Activated CD4-positive, alpha-beta T cell treated with anti-CD3 and anti-CD28 coated beads, Interleukin-2, amount 50 U/mL, for 48 hours (primary cell): ENCODE results near the gene DBET.
"Not testable (repeated sequence)": the region's sequence is repeated elsewhere in the genome, so short reads cannot be mapped to it uniquely, and the experiment has no call there.

Source experiments
- DNase-seq, 2 experiments: peaks; one replicate each; pipeline ENCODE4 v3.0.0-alpha.2; 2020

The DBET gene

DNA sequence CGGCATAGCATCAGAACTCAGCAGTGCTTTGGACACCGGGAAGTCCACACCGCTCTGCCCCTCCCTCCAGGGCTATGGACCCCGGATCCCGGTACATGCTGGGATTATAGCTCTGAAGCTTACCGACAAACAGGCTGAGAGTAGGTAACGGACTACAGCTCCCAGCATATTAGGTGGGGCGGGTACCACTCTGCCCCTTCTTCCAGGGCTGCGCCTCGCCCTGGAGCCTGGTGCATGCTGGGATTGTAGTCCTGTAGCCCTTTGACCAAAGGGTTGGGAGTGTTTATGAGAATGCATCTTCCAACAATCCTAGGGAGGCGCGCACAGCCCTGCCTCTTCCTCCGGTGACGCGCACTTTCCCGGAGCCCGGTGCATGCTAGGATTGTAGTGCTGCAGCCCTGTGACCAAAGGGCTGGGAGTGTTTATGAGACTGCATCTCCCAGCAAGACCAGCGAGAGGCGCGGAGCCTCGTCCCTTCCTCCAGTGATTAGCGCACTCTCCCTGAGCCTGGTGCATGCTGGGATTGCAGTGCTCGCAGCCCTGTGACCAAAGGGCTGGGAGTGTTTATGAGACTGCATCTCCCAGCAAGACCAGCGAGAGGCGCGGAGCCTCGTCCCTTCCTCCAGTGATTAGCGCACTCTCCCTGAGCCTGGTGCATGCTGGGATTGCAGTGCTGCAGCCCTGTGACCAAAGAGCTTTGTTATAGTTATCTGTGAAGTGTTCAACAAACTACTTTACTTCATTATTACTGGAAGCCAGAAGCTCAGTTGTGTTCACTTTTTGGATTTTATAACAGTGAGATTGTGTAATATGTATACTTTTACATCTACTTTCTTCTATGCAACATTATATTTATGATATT, 14.7 kb upstream of the DBET start:
- DNase-seq = not testable (repeated sequence)

DNA sequence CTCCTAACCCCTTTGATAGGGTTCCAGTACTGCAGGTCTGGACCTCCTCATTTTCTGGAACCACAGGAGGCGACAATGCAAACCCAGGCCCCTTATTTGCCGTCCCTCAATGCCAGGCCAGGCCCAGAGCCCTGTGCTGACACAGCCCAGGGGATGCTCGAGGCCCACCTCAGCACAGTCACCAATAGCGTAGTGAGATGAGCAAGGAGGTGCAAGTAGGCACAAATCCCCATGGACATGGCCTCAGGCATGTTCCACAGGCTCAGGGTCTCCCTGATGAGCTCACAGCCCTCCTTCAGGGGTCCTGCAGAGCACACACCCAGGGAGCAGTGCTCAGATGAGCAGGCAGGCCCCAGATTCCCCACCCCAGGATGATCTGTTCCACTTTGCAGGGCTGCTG, 5.3 kb upstream of the DBET start:
- not testable (repeated sequence) for DNase-seq

DNA sequence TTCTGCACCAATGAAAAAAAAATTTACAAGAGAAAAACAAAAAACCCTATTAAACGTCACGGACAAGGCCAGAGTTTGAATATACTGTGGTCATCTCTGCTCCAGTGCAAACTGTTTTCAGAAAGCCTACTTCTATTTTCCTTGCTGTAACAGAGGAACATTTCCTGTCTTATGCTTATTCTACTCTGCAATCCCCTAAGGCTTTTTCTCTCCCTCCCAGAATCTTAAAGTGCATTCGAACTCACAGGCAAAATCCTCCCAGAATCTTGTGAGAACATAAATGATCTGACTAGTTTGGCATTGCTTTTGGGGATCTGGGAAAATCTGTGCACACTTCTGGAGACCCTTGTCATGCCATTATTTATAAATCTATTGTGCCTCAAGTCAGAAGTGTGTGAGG, 503 bp downstream of the DBET start:
- DNase-seq = not testable (repeated sequence)

DNA sequence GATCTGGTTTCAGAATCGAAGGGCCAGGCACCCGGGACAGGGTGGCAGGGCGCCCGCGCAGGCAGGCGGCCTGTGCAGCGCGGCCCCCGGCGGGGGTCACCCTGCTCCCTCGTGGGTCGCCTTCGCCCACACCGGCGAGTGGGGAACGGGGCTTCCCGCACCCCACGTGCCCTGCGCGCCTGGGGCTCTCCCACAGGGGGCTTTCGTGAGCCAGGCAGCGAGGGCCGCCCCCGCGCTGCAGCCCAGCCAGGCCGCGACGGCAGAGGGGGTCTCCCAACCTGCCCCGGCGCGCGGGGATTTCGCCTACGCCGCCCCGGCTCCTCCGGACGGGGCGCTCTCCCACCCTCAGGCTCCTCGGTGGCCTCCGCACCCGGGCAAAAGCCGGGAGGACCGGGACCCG, 4.0 kb downstream of the DBET start:
- DNase-seq = not testable (repeated sequence)

DNA sequence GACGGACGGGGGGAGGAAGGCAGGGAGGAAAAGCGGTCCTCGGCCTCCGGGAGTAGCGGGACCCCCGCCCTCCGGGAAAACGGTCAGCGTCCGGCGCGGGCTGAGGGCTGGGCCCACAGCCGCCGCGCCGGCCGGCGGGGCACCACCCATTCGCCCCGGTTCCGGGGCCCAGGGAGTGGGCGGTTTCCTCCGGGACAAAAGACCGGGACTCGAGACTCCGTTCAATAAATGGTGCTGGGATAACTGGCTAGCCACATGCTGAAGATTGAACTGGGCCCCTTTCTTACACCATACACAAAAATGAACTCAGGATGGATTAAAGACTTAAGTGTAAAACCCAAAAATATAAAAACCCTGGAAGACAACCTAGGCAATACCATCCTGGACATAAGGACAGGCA, 28.8 kb downstream of the DBET start:
- DNase-seq = not testable (repeated sequence)

DNA sequence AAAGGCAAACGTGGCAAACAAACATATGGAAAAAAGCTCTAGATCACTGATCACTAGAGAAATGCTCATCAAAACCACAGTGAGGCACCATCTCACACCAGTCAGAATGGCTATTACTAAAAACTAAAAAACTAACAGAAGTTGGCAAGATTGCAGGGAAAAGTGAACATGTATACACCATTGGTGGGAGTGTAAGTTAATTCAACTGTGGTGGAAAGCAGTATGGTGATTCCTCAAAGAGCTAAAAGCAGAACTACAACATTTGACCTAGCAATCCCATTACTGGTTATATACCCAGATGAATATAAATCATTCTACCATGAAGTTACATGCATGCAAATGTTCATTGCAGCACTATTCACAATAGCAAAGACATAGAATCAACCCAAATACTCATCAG, 29.7 kb downstream of the DBET start:
- not testable (repeated sequence) for DNase-seq

DNA sequence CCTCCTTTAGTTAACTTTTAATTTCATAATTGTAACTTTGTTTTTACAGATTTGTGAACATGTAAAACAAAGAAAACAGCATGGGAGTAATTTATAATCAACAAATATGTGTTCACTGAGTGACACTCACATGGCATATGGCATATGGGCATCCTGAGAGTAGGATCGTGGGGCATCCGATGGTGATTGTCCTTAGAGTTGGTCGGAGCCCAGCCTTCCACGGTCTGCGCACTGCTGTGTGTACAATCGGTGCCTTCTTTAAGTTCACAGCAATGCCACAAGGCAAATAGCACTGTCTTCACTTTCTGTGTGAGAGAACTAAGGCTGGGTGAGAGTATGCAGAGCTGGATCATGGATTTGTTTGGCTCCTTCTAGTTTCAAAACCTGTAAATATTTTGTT, 31.0 kb downstream of the DBET start:
- DNase-seq = not testable (repeated sequence)

DNA sequence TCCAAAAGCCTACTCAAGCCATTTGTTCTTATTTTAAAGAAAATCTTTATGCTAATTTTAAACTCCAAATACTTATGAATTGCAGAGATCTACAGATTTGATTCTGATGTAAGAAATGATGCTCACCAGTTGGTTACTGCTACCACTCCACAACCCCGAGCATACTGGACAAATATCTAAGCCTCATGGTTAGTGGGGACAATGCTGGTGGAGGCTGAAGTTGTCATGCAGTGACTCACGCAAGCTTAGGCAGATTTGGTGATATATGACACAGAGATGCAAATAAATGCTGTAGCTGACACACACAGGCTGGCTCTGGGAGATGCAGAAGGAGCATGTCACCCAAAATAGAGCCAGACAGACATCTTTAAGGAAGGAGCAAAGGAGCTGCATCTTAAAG, 35.3 kb downstream of the DBET start:
- DNase-seq = not testable (repeated sequence)

DNA sequence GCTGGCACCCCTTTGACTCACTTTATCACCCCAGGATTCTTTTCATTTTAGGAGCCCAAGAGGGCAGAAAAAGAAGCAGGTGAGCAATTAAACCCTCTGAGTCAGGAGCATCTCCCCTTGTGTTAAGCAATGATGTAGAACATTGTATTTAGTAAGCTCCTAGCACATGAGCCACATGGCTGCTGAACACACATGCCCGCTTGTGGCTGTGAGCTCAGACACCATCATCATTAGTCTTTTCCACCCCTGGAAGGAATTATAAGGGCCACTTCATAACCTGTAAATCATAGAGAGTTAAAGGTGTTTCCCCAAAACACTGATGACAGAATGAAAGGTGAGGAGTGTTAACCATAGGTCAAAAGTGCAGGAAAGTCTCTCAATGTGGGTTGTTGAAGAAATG, 37.2 kb downstream of the DBET start:
- not testable (repeated sequence) for DNase-seq

DNA sequence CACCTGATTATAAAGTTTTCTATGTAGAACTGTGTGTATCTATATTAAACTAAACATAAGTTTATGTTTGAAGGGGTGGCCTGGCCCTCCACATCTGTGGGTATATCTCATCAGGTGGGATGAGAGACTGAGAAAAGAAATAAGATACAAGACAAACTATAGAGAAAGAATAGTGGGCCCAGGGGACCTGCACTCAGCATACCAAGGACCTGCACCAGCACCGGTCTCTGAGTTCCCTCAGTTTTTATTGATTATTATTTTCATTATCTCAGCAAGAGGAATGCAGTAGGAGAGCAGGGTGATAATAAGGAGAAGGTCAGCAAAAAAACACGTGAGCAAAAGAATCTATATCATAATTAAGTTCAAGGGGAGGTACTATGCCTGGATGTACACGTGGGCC, 41.9 kb downstream of the DBET start:
- DNase-seq = not testable (repeated sequence)

DNA sequence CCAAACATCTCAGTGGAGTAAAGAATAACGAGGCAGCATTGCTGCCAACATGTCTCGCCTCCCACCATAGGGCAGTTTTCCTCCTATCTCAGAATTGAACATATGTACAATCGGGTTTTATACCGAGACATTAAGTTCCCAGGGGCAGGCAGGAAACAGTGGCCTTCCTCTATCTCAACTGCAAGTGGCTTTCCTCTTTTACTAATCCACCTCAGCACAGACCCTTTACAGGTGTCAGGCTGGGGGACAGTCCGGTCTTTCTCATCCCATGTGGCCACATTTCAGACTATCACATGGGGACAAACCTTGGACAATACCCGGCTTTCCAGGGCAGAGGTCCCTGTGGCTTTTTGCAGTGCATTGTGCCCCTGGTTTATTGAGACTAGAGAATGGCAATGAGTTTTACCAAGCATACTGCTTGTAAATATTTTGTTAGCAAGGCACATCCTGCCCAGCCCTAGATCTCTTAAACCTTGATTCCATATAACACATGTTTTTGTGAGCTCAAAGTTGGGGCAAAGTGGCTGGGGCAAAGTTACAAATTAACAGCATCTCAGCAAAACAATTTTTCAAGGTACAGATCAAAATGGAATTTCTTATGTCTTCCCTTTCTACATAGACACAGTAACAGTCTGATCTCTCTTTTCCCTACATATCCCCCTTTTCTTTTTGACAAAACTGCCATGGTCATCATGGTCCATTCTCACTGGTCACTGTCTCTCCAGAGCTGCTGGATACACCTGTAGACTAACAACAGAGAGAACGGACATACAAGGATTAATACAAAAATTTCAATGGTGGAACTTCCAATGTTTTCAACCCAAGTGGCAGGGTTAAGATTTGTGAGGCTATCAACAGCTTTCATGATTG, 42.5 kb downstream of the DBET start:
- not testable (repeated sequence) for DNase-seq

DNA sequence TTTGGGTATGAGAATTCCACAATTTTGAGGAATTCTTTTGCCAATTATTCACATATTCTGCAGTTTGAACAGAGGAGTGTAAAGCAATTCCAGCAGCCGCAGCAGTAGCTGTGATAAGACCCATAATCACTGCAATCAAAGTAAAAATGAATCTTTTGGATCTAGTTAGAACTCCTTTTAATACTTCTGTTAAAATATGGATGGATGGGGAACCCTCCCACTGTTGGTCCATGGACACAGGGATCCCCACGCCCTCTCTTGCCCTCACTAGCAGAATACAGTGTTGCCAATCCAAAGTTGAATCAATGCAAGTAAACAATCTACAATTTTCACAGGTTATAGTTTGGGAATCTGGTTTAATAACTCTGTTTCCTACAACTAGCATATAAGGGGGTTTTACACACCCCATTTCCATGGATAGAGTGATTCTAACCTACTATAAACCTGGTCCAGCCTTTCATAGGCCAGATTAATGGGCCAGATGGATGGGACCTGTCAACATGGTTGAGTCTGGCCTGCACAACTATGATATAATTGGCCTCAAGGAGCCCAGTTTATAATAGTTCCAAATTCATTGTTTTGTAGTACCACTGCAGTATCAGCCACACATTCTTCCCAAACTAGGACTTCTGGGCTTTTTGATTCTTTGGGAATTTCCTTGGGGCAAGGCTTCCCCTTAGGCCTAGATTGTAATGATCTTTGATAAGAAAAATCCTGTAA, 43.6 kb downstream of the DBET start:
- not testable (repeated sequence) for DNase-seq

DNA sequence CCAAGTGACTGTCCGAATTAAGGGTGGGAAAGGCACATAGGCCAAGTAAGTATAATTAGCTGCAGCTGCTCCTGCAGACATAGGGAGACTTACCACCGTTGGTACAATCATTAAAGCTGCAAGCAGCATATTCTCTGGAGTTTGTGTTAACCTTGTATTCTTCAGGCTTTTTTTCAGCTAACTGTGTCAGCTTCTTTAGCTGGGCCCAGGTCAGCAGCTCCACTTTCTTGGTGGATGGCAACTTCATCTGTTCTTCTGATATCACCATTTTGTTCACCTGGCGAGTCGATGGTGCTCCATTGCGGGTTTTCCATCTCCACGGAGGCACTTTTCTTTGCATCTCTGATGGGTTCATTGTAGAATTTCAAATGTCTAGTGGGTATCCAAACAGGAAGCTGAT, 44.5 kb downstream of the DBET start:
- not testable (repeated sequence) for DNase-seq

DNA sequence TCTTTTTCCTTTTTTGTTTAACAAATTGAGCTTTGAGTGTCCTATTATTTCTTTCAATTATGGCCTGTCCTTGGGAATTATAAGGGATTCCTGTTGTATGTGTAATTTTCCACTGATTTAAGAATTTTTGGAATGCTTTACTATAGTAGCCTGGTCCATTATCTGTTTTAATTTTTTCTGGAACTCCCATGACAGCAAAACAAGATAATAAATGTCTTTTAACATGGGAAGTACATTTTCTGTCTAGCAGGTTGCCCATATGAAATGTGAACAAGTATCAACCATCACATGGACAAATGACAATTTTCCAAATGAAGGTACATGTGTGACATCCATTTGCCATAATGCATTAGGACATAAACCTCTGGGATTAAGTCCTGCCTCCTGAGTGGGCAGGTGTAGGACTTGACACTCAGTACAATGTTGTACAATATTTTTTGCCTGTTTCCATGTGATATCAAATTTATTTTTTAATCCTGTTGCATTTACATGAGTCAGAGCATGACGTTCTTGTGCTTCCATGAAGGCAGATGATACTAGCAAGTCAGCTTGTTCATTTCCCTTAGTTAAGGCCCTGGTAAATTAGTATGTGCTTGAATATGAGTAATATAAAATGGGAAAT, 45.2 kb downstream of the DBET start:
- not testable (repeated sequence) for DNase-seq

DNA sequence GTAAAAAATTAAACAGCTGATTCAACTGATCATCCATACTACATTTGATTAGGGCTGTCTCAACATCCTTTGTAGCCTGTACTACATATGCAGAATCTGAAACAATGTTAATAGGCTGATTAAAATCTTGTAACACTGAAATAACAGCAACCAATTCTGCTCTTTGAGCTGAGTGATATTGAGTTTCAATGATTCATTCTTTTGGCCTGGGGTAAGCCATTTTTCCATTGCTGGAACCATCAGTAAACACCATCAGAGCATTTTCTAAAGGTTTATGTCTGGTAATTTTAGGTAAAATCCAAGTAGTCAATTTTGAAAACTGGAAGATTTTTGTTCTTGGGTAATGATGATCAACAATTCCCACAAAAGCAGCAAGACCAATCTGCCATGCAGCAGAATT, 45.7 kb downstream of the DBET start:
- DNase-seq = not testable (repeated sequence)

DNA sequence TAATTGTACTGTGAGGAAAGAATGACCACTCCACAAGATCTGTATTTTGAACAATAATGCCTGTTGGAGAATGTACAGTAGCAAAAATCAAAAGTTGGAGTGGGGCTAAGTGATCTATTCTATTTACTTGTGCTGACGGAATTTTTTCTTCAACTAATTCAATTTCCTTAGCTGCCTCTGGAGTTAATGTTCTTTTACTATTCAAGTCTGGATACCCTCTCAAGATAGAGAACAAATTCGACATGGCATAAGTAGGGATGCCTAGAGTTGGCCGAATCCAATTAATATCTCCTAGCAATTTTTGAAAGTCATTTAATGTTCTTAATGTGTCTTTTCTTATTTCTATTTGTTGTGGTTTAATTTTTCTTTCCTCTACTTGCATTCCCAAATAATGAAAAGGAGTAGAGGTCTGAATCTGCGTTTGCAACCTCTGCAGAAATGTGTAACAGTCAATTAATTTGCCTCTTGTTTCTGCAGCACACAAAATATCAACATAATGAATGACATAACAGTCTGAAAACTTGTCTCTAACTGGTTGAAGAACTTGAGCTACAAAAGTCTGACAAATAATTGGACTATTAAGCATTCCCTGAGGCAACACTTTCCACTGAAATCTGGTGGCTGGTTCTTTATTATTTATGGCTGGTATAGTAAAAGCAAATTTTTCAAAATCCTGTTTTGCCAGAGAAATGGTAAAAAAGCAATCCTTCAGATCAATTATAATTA, 46.4 kb downstream of the DBET start:
- DNase-seq = not testable (repeated sequence)

DNA sequence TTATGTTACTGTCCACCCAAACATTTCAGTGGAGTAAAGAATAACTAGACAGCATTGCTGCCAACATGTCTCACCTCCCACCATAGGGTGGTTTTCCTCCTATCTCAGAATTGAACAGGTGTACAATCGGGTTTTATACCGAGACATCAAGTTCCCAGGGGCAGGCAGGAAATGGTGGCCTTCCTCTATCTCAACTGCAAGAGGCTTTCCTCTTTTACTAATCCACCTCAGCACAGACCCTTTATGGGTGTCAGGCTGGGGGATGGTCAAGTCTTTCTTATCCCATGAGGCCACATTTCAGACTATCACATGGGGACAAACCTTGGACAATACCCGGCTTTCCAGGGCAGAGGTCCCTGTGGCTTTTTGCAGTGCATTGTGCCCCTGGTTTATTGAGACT, 48.6 kb downstream of the DBET start:
- DNase-seq = not testable (repeated sequence)

DNA sequence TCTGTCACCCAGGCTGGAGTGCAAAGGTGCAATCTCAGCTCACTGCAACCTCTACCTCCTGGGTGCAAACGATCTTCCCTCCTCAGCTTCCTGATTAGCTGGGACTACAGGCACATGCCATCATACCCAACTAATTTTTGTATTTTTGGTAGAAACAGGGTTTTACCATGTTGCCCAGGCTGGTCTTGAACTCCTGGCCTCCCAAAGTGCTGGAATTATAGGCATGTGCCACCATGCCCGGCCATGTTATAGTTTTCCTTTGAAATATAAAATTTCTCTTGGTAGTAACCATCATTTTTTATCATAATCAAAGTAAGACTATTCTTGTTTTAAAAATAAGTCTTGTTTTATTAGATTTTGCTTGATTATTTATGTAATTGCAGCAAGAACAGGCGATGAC, 50.7 kb downstream of the DBET start:
- not testable (repeated sequence) for DNase-seq
